Measurements from ENCODE around the gene IPMK.
A peak's percentile ranks its signal among the peaks of the same experiment; 100 is the strongest.

The IPMK gene

DNA sequence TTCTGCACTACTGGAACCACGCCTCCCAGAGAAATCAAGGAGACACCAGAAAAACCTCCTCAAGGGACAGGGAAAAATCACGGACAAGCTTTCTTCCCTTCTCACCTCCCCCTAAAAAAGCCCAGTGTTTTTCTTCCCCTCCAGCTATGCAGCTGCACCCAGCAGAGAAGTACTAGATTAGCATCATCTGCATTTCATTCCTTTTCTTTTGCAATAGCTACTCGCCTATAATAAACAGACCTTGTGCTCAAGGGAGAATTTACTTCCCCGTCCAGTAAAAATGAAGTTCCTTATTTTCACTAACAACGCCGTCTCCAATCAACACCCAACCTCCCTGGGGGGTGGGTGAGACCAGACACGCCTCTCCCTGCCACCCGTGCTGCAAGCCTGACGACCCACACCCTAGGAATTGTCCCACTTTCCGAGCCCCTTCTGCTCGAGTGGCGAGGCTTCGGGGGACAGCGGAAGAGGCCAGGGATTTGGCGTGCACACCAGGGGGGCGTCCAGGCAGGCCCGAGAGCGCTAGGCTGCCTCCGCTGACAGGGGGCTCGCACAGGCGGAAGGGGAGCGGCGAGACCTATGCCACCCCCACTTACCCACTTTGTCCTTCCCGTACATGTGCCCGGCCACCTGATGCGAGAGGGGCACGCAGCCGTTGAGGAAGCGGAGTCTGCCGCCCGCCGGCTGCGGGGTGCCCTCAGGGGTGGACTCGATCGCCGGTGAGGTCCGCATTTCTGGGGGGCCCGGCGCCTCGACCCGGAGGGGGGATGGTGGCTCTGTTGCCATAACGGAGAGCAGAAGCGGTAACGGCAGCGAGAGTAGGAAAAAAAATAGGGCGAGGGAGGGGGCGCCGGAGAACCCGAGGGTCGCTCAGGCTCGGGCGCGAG is 625 bp downstream of the IPMK start:
- no peak for TF ChIP-seq ZFX (IDR thresholded peaks at IDR 0.05)
- TF ChIP-seq, protein P1, sequence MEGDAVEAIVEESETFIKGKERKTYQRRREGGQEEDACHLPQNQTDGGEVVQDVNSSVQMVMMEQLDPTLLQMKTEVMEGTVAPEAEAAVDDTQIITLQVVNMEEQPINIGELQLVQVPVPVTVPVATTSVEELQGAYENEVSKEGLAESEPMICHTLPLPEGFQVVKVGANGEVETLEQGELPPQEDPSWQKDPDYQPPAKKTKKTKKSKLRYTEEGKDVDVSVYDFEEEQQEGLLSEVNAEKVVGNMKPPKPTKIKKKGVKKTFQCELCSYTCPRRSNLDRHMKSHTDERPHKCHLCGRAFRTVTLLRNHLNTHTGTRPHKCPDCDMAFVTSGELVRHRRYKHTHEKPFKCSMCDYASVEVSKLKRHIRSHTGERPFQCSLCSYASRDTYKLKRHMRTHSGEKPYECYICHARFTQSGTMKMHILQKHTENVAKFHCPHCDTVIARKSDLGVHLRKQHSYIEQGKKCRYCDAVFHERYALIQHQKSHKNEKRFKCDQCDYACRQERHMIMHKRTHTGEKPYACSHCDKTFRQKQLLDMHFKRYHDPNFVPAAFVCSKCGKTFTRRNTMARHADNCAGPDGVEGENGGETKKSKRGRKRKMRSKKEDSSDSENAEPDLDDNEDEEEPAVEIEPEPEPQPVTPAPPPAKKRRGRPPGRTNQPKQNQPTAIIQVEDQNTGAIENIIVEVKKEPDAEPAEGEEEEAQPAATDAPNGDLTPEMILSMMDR (conservative IDR thresholded peaks at IDR 0.05), result no peak
- H3K27ac ChIP-seq, result peak overlapping the region; percentile 96

GRCh38 chr10:58266003-58266825 is 1.5 kb downstream of the IPMK start:
- TF ChIP-seq ZFX (IDR thresholded peaks at IDR 0.05), result no peak
- TF ChIP-seq, protein P1 (conservative IDR thresholded peaks at IDR 0.05), result no peak
- H3K27ac ChIP-seq, result no peak overlapping the region

DNA sequence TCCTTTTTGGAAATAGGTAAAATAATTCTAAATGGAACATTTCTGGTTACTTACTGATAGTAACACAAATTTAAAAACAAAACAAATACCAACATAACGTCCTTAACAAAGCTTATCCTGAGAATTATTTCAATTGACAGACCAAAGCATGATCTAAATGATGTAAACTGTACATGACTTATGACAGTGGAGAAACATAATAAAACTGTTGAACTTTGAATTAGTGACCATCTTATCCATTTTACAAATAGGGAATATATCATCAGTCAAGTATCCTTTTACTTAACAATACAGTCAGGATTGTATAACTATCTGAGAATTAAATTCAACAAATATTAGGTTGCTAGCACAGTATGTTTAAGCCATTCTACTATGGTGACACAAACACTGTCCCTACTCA is 2.4 kb downstream of the IPMK start:
- H3K27ac ChIP-seq, result no peak overlapping the region
- TF ChIP-seq, protein P1 (conservative IDR thresholded peaks at IDR 0.05), result no peak
- no peak for TF ChIP-seq ZFX (IDR thresholded peaks at IDR 0.05)

DNA sequence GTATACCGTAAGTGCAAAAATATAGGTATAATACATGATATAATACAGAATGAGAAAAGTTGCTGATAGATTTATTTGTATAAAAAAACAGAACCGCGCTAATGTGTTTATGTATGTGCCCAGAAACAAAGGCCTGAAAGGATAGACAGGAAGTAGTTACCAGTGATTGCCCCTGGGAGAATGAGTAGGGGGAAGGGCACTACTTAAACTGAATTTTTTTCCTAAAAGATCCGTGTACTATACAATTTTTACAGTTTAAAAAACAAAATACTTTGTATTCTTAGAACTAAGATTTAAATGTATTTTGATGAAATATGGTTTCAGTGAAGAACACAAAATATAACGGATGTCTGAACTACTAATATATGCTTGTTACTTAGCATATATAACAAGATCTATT is 2.9 kb downstream of the IPMK start:
- H3K27ac ChIP-seq, result no peak overlapping the region
- TF ChIP-seq ZFX (IDR thresholded peaks at IDR 0.05), result no peak
- TF ChIP-seq, protein P1 (conservative IDR thresholded peaks at IDR 0.05), result no peak

DNA sequence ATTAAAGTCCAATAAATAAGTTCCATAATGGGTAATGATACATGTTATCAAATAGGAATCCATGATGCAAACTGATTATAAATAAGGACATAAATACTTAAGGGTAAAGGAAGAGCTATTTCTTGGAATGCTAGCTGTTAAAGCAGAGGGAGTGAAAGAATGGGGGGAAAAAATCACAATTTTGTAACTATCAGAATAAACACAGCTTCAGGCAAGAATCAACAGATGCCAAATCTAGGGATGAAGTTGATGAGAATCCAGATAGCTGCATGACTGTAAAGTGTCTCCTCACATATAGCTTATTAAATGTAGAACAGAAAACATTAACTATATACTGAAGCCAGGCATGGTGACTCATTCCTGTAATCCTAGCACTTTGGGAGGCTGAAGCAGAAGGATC is 4.9 kb downstream of the IPMK start:
- H3K27ac ChIP-seq, result no peak overlapping the region
- no peak for TF ChIP-seq ZFX (IDR thresholded peaks at IDR 0.05)
- TF ChIP-seq, protein P1 (conservative IDR thresholded peaks at IDR 0.05), result no peak

GRCh38 chr10:58260334-58260733 is 7.4 kb downstream of the IPMK start:
- H3K27ac ChIP-seq, result no peak overlapping the region
- no peak for TF ChIP-seq ZFX (IDR thresholded peaks at IDR 0.05)
- TF ChIP-seq, protein P1 (conservative IDR thresholded peaks at IDR 0.05), result no peak

Measured in C4-2B (cell line).